Measurements from ENCODE around the gene FRMPD1.

Gene FRMPD1

DNA sequence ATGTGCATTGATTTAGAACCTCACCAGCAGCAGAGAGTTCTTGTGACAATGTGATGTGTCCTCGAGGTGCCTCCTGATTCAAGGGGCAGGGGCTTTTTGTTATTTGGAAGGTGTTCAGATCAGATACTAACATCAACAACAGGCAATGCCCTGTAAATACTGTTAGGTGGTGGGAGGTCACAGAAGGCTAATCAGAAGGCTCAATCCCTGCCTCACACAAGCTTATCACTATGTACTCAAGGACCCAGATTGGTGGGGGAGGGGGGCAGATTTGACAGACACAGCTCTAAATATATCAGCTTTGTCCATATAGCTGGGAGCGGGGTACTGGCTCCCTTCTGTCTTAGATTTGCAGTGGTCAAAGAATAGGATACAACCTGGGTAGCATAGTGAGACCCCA lies 2.6 kb downstream of the FRMPD1 start:
- H3K4me3 ChIP-seq (ENCODE audit: low read depth, low read length) = no peak overlapping the region
- no peak overlapping the region for H3K9ac ChIP-seq (ENCODE audit: low read length)
- no peaks in the 10 kb centered on the region for H3K36me3 ChIP-seq (ENCODE audit: control insufficient read depth, insufficient read depth, low read length)
- no peaks in the 10 kb centered on the region for H3K4me1 ChIP-seq (ENCODE audit: control insufficient read depth, insufficient read depth, low read length)
- H3K27me3 ChIP-seq (ENCODE audit: control insufficient read depth, insufficient read depth, low read length) = peaks cover 82% of the 10 kb centered on the region
- H3K9me3 ChIP-seq (ENCODE audit: control insufficient read depth, insufficient read depth, low read depth, low read length) = no peaks in the 10 kb centered on the region
- no peak overlapping the region for H3K27ac ChIP-seq (ENCODE audit: low read depth, low read length)

DNA sequence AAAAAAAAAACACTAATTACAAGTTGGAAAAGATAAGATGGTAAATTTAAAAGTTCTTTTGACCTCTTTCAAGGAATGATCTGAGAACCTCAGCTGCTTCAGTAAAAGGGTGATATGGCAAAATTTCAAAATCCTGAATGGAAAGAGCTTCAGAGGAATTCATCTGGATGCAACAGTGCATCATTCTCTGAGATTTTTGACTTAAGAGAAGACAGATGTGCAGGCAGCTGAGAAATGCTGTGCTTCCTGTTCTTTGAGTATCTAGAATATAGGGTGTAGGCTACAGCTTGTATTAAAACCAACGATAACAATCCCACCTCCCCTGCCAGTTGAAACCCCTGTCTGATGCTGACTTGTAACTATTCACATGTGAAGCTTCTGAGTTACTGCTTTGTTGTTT lies 6.2 kb downstream of the FRMPD1 start:
- H3K4me3 ChIP-seq (ENCODE audit: low read depth, low read length) = no peak overlapping the region
- no peaks in the 10 kb centered on the region for H3K9me3 ChIP-seq (ENCODE audit: control insufficient read depth, insufficient read depth, low read depth, low read length)
- no peak overlapping the region for H3K27ac ChIP-seq (ENCODE audit: low read depth, low read length)
- no peaks in the 10 kb centered on the region for H3K4me1 ChIP-seq (ENCODE audit: control insufficient read depth, insufficient read depth, low read length)
- H3K27me3 ChIP-seq (ENCODE audit: control insufficient read depth, insufficient read depth, low read length) = peaks cover 59% of the 10 kb centered on the region
- no peaks in the 10 kb centered on the region for H3K36me3 ChIP-seq (ENCODE audit: control insufficient read depth, insufficient read depth, low read length)
- H3K9ac ChIP-seq (ENCODE audit: low read length) = no peak overlapping the region

DNA sequence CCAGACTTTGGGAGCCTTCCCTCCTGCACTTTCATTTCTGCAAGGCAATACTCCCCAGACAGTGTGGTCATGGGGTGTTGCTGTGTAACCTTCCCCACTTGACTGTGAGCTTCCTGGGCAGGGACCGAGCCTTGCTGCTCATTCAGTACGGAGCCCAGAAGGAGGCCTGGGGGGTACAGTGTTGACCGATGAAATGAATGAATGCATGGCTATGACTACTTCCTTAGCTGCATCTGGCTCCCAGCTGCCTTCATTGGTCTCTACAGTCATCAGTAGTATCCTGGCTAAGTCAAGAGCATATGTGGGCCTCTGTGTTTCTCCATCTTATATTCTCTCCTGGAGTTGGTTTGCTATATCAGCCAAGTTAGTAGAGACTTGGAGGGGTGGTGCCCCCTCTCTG lies 9.9 kb downstream of the FRMPD1 start:
- Histone ChIP-seq H3K4me1 (ENCODE audit: control insufficient read depth, insufficient read depth, low read length) (no peaks in the 10 kb centered on the region), H3K4me3 (ENCODE audit: low read depth, low read length) (no peak overlapping the region), H3K27me3 (ENCODE audit: control insufficient read depth, insufficient read depth, low read length) (peaks cover 29% of the 10 kb centered on the region), H3K27ac (ENCODE audit: low read depth, low read length) (no peak overlapping the region), H3K9me3 (ENCODE audit: control insufficient read depth, insufficient read depth, low read depth, low read length) (no peaks in the 10 kb centered on the region), H3K36me3 (ENCODE audit: control insufficient read depth, insufficient read depth, low read length) (no peaks in the 10 kb centered on the region), H3K9ac (ENCODE audit: low read length) (no peak overlapping the region)

DNA sequence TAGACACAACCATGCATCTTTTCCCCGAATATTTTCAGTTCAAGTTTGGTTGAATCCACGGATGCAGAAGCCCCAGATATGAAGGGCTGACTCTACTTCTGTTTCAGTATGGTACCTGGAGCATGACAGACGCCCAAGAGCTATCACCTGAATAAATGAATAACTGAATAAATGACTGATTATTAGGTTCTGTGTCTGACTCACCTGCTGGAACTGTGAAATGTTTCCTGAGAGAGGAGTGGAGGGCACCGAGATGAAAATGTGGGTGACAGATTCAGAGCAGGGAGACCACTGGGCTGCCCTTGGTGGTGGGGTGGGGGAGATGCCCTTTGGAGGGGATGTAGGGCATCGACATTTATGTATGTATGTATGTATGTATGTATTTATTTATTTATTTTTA lies 13.2 kb downstream of the FRMPD1 start:
- H3K27ac ChIP-seq (ENCODE audit: low read depth, low read length) = no peak overlapping the region
- no peaks in the 10 kb centered on the region for H3K9me3 ChIP-seq (ENCODE audit: control insufficient read depth, insufficient read depth, low read depth, low read length)
- no peak overlapping the region for H3K9ac ChIP-seq (ENCODE audit: low read length)
- H3K36me3 ChIP-seq (ENCODE audit: control insufficient read depth, insufficient read depth, low read length) = no peaks in the 10 kb centered on the region
- no peak overlapping the region for H3K4me3 ChIP-seq (ENCODE audit: low read depth, low read length)
- peaks cover 10% of the 10 kb centered on the region for H3K4me1 ChIP-seq (ENCODE audit: control insufficient read depth, insufficient read depth, low read length)
- H3K27me3 ChIP-seq (ENCODE audit: control insufficient read depth, insufficient read depth, low read length) = peaks cover 24% of the 10 kb centered on the region

DNA sequence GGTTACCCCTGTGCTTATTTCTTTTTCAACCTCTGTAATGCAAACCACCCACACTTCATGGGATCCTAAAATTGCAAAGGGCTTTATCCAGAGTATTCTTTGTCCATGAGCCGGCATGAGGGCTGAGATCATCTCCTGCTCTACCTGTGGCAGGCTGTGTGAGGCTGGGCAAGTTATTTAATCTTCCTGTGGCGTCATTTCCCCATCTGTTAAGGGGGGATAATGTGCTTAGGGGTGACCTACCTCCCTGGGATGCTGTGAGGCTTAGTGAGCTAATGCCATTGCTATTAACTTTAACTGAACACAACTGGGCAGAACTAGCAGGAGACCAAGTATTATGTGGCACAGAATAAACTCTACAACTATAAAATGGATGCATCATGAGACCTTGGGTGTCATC lies 17.0 kb downstream of the FRMPD1 start:
- Histone ChIP-seq H3K9ac (ENCODE audit: low read length) (no peak overlapping the region), H3K36me3 (ENCODE audit: control insufficient read depth, insufficient read depth, low read length) (no peaks in the 10 kb centered on the region), H3K27ac (ENCODE audit: low read depth, low read length) (no peak overlapping the region), H3K9me3 (ENCODE audit: control insufficient read depth, insufficient read depth, low read depth, low read length) (no peaks in the 10 kb centered on the region), H3K27me3 (ENCODE audit: control insufficient read depth, insufficient read depth, low read length) (peaks cover 13% of the 10 kb centered on the region; the same call in 1 of the 2 replicates), H3K4me1 (ENCODE audit: control insufficient read depth, insufficient read depth, low read length) (peaks cover 18% of the 10 kb centered on the region), H3K4me3 (ENCODE audit: low read depth, low read length) (no peak overlapping the region)

DNA sequence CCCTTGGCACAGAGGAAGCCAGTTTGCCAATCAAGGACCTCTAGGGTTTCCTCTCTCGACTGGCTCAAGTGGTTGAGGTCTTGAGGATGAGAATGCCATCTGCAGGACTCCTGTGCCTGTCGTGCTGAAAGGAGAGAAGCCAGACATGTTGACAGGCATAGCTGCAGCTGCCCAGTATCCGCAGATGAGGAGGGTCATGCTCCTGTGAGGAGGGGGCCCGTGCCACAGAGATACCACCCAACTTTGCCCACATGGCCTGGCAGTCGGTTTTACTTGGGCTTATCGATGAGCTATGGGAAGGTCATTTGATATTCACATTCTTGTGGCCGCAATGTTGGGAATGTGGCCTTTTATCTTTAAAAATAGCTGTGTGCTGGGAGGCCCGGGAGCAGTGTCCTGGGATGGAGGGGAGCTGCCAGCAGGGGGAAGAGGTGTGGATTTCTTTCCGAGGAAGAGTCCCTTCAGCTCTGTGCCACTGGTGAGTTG lies 17.4 kb downstream of the FRMPD1 start:
- Histone ChIP-seq H3K9me3 (ENCODE audit: control insufficient read depth, insufficient read depth, low read depth, low read length) (no peaks in the 10 kb centered on the region), H3K4me3 (ENCODE audit: low read depth, low read length) (no peak overlapping the region), H3K27me3 (ENCODE audit: control insufficient read depth, insufficient read depth, low read length) (peaks cover 13% of the 10 kb centered on the region; the same call in 1 of the 2 replicates), H3K9ac (ENCODE audit: low read length) (no peak overlapping the region), H3K4me1 (ENCODE audit: control insufficient read depth, insufficient read depth, low read length) (peaks cover 18% of the 10 kb centered on the region), H3K27ac (ENCODE audit: low read depth, low read length) (no peak overlapping the region), H3K36me3 (ENCODE audit: control insufficient read depth, insufficient read depth, low read length) (no peaks in the 10 kb centered on the region)

DNA sequence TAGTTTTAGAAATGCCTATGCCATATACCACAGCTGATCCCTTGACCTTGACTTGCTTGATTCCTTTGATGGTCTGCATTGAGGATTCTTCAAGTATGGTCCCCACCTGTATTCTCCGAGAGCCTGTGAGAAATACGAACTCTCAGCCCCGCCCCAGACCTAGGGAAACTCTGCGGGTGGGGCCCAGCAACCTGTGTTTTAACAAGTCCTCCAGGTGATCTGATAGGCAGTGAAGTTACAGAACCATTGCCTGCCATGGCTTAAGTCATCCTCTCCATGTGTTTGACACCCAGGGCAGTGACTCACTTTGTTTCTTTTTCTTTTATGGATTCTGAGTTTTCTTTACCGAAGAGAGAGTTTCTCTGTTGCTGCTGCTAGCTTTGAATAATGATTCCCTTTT lies 18.5 kb downstream of the FRMPD1 start:
- no peak overlapping the region for H3K4me3 ChIP-seq (ENCODE audit: low read depth, low read length)
- 0 out of 2 replicates have a peak, but pooled peaks cover 3% of the 10 kb centered on the region for H3K9me3 ChIP-seq (ENCODE audit: control insufficient read depth, insufficient read depth, low read depth, low read length)
- peaks cover 13% of the 10 kb centered on the region; the same call in 1 of the 2 replicates for H3K27me3 ChIP-seq (ENCODE audit: control insufficient read depth, insufficient read depth, low read length)
- H3K27ac ChIP-seq (ENCODE audit: low read depth, low read length) = no peak overlapping the region
- no peak overlapping the region for H3K9ac ChIP-seq (ENCODE audit: low read length)
- no peaks in the 10 kb centered on the region for H3K36me3 ChIP-seq (ENCODE audit: control insufficient read depth, insufficient read depth, low read length)
- H3K4me1 ChIP-seq (ENCODE audit: control insufficient read depth, insufficient read depth, low read length) = peaks cover 18% of the 10 kb centered on the region

DNA sequence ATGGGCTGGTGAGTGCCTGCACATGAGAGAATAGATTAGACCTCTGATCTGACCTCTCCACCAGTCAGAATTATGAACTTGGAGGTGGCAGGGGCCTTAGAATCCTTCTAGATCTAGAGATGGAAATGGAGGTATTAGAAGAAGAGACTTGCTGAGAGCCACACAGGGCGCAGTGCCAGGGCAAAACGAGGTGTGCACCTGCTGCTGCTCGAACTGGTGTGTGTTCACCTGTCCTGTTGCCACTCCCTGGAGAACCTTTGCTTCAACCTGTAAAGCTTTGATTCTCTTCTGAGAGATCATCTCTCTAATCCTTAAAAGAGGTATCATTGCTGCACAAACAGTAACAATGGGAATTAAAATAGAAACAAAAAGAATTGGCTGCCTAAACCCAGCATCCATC lies 24.9 kb downstream of the FRMPD1 start:
- Histone ChIP-seq H3K36me3 (ENCODE audit: control insufficient read depth, insufficient read depth, low read length) (no peaks in the 10 kb centered on the region), H3K4me3 (ENCODE audit: low read depth, low read length) (no peak overlapping the region), H3K27me3 (ENCODE audit: control insufficient read depth, insufficient read depth, low read length) (no peaks in the 10 kb centered on the region; the same call in 1 of the 2 replicates)

DNA sequence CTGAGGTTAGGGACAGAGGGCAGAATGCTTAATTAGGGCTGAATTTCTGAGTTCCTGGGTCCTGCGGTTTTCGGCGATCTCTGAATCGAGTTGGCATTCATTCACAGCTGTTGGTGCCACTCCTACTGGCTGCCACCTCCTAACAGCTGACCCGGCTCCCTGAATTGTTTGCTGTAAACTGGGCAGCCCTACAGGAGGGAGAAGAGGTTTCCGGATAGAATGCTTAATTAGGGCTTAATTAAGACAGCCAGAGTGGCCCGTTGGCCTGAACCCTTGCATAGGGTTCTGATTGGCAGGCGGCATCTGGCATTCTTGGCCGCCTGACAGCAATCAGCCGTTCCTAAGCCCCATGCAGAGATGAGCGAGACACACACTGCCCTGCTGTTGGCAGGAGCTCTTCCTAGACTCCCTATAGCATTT lies 25.7 kb downstream of the FRMPD1 start:
- no peaks in the 10 kb centered on the region for H3K4me1 ChIP-seq (ENCODE audit: control insufficient read depth, insufficient read depth, low read length)
- no peak overlapping the region for H3K27ac ChIP-seq (ENCODE audit: low read depth, low read length)
- H3K9me3 ChIP-seq (ENCODE audit: control insufficient read depth, insufficient read depth, low read depth, low read length) = 0 out of 2 replicates have a peak, but pooled peaks cover 3% of the 10 kb centered on the region
- H3K4me3 ChIP-seq (ENCODE audit: low read depth, low read length) = no peak overlapping the region
- no peak overlapping the region for H3K9ac ChIP-seq (ENCODE audit: low read length)
- peaks cover 2% of the 10 kb centered on the region; the same call in 1 of the 2 replicates for H3K27me3 ChIP-seq (ENCODE audit: control insufficient read depth, insufficient read depth, low read length)
- no peaks in the 10 kb centered on the region for H3K36me3 ChIP-seq (ENCODE audit: control insufficient read depth, insufficient read depth, low read length)

More for the DNA sequence above, 24.9 kb downstream of the FRMPD1 start:
- H3K9me3 ChIP-seq (ENCODE audit: control insufficient read depth, insufficient read depth, low read depth, low read length) = 0 out of 2 replicates have a peak, but pooled peaks cover 3% of the 10 kb centered on the region
- no peak overlapping the region for H3K9ac ChIP-seq (ENCODE audit: low read length)
- H3K4me1 ChIP-seq (ENCODE audit: control insufficient read depth, insufficient read depth, low read length) = peaks cover 2% of the 10 kb centered on the region
- no peak overlapping the region for H3K27ac ChIP-seq (ENCODE audit: low read depth, low read length)

DNA sequence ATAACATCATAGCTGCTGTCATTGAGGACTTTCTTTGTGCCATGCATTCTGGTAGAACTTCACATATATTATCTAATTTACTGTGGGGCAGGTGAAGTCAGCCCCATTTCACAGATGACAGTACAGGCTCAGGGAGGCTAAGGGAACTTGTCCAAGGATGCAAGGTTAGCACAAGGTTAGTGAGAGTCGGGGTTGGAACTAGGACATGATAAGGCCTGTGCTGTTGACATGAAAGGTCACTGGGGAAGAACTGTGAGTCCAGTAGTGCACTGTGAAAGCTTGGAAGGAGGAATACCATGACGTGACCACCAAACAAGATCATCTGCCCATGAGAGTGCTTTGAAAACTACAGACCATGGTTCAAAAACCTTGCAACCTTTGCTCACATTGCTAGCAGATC lies 26.7 kb downstream of the FRMPD1 start:
- Histone ChIP-seq H3K27ac (ENCODE audit: low read depth, low read length) (no peak overlapping the region), H3K4me3 (ENCODE audit: low read depth, low read length) (no peak overlapping the region), H3K36me3 (ENCODE audit: control insufficient read depth, insufficient read depth, low read length) (no peaks in the 10 kb centered on the region), H3K4me1 (ENCODE audit: control insufficient read depth, insufficient read depth, low read length) (no peaks in the 10 kb centered on the region), H3K9ac (ENCODE audit: low read length) (no peak overlapping the region), H3K9me3 (ENCODE audit: control insufficient read depth, insufficient read depth, low read depth, low read length) (0 out of 2 replicates have a peak, but pooled peaks cover 3% of the 10 kb centered on the region), H3K27me3 (ENCODE audit: control insufficient read depth, insufficient read depth, low read length) (peaks cover 6% of the 10 kb centered on the region; the same call in 1 of the 2 replicates)

DNA sequence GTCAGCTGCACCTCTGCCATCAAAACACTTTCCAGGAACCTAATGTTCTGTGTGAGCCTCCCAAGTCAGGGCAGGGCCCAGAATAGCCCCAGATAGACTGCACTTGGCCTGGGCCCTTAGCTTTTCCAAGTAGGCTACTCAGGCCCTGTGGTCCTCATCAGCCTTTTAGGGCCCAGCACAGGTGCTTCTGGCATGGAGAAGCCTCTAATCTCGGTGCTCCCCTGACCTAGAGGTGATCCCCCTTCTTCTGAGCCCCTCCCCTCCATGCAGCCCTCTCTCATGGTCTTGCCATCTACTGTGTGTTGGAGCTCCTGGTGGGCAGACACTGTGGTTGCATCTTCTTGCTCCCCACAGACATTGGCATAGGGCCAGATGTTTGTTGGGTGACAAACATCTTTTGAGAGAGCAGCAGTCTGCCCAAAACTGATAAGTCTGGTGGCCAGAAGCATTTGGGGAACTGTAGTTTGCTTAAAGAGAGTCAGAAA lies 28.1 kb downstream of the FRMPD1 start:
- Histone ChIP-seq H3K27ac (ENCODE audit: low read depth, low read length) (no peak overlapping the region), H3K4me3 (ENCODE audit: low read depth, low read length) (no peak overlapping the region), H3K9me3 (ENCODE audit: control insufficient read depth, insufficient read depth, low read depth, low read length) (no peaks in the 10 kb centered on the region), H3K9ac (ENCODE audit: low read length) (no peak overlapping the region), H3K27me3 (ENCODE audit: control insufficient read depth, insufficient read depth, low read length) (peaks cover 6% of the 10 kb centered on the region; the same call in 1 of the 2 replicates), H3K4me1 (ENCODE audit: control insufficient read depth, insufficient read depth, low read length) (no peaks in the 10 kb centered on the region), H3K36me3 (ENCODE audit: control insufficient read depth, insufficient read depth, low read length) (no peaks in the 10 kb centered on the region)
